ENCODE measurements around the gene ASB18. TPM values are rescaled to one million over a fixed set of nuclear protein-coding genes. Genes with fewer than 3 reads are reported as not detected.

The ASB18 gene
- total RNA-seq, 1 experiment from 2014 or later = not detected

GRCh38 chr2:236180831-236181453 lies 83.3 kb downstream of the ASB18 start:
- Histone ChIP-seq H3K9ac (ENCODE audit: low read length) (no peak overlapping the region), H3K9me2 (ENCODE audit: insufficient read depth) (no peaks in the 10 kb centered on the region), H3K9me3 (ENCODE audit: control insufficient read depth in 1 of 2, insufficient read depth in 1 of 2, low read depth in 1 of 2, low read length in 2 of 2) (no peaks in the 10 kb centered on the region; a peak in 1 of 4 replicates), H3K4me3 (replicated peaks in 1 of 2; ENCODE audit: low read depth in 1 of 2, low read length in 2 of 2) (no peak overlapping the region), H3K27me3 (ENCODE audit: insufficient read depth, low read length) (no peaks in the 10 kb centered on the region), H2AFZ (ENCODE audit: low read depth, low read length, poor library complexity, severe bottlenecking) (no peak overlapping the region), H3K36me3 (ENCODE audit: control insufficient read depth in 1 of 2, insufficient read depth in 2 of 2, low read length in 2 of 2) (no peaks in the 10 kb centered on the region), H3K79me2 (ENCODE audit: insufficient read depth, low read length) (peaks cover 38% of the 10 kb centered on the region), H3K27ac (ENCODE audit: low read depth, low read length) (no peak overlapping the region), H3K4me1 (ENCODE audit: control insufficient read depth in 1 of 2, insufficient read depth in 2 of 2, low read length in 2 of 2) (peaks cover 2 to 38% of the 10 kb centered on the region in 2 experiments; a peak in 3 of 4 replicates), H4K20me1 (ENCODE audit: insufficient read depth) (no peaks in the 10 kb centered on the region; the same call in 1 of the 2 replicates), H3K4me2 (ENCODE audit: low read length) (peak overlapping the region; percentile 45; the same call in 1 of the 2 replicates)
- no TSS peak for BruUV-seq (replicated peaks)
- ChIA-PET RAD21 (ENCODE audit: low non-redundant PET in 1 of 2, low total read pairs in 2 of 2, uncharacterized antibody in 2 of 2, unreplicated experiment in 2 of 2) (interaction anchor here in 1 of 2 experiments (1.0 to 1.5 kb wide), 2 partner anchors 377 to 401 kb away, joined by 4 to 5 read pairs; no protein-coding TSS in a partner anchor), POLR2A (no interaction called here), CTCF (interaction anchor here (0.6 to 8.8 kb wide), 16 partner anchors 8 to 423 kb away, joined by 3 to 112 read pairs (median 4); partner anchors contain the start of gene GBX2)
- intact Hi-C loops (cut with micrococcal nuclease) = loop anchor here (1.0 to 2.0 kb wide), 4 partner anchors 245 to 414 kb away; no protein-coding TSS in a partner anchor
- ATAC-seq = peak; percentile 41
- DNase-seq (ENCODE audit: low read depth, low spot score) = peak; percentile 42
- TF ChIP-seq SIN3A (IDR thresholded peaks at IDR 0.05; ENCODE audit: low read depth) (no peak), YY1 (IDR thresholded peaks at IDR 0.05; ENCODE audit: extremely low read depth, insufficient replicate concordance, low read depth, low read length) (no peak), EGR1 (IDR thresholded peaks at IDR 0.05; ENCODE audit: low read depth) (no peak), RAD21 (IDR thresholded peaks at IDR 0.05; ENCODE audit: low read depth) (peak; percentile 87), CBX3 (IDR thresholded peaks at IDR 0.05; ENCODE audit: low read depth) (no peak), CTCF (IDR thresholded peaks at IDR 0.05 in 2 of 3, conservative IDR thresholded peaks at IDR 0.05 in 1 of 3; ENCODE audit: borderline replicate concordance in 1 of 3, insufficient read depth in 1 of 3, low read depth in 2 of 3, low read length in 2 of 3) (peak; percentile 62 to 81 (median 76))
